GM12873 (cell line): ENCODE results near the gene CTTNBP2NL.
A peak's percentile ranks its signal among the peaks of the same experiment; 100 is the strongest.

Source experiments
- CTCF ChIP-seq: IDR thresholded peaks from 2 replicates; pipeline ENCODE4 v1.5.1; 2012; ENCODE audit warnings: low read depth, mild to moderate bottlenecking, moderate library complexity, low read length, control low read depth; ENCODE audit not compliant: insufficient read depth; ENCODE audit errors: missing control alignments

Gene CTTNBP2NL

DNA sequence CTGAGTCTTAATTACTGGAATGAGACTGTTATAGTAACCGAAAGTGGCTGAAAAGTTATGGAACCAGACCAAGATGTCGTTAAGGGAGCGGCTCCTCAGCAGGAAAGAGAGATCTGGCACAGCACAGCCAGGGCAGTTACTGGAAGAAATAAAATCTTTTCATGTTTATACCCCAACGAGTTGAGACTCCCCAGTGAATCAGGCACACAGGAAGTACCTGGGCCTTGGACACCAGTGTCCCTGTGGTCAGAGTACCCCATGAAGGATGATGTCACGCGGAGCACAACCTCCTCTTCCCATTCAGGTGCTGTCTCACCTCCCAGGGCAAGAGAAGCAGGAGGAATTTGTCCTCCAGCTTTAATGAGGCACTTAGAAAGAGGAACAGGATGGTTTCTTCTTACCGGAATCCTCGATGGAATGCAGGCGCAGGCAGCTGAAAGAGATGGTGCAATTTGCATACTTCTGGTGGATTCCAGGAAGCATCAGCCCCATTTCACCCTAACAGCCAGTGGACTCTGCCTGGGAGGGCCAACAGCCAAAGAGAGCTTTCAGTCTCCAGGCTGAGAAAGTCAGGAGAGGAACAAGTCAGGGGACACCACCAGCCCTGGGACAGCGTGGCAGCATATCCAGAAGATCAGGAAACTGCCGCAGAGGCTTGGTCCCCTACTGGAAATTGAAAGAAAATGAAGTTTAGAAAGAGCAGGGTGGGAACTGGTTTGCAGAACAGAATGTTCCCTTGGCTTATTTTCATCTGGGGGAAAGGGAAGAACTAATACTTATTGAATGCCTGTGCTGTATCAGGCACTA is 35.9 kb upstream of the CTTNBP2NL start:
- no peak for TF ChIP-seq CTCF

GRCh38 chr1:112363636-112364035 is 32.4 kb upstream of the CTTNBP2NL start:
- no peak for TF ChIP-seq CTCF

DNA sequence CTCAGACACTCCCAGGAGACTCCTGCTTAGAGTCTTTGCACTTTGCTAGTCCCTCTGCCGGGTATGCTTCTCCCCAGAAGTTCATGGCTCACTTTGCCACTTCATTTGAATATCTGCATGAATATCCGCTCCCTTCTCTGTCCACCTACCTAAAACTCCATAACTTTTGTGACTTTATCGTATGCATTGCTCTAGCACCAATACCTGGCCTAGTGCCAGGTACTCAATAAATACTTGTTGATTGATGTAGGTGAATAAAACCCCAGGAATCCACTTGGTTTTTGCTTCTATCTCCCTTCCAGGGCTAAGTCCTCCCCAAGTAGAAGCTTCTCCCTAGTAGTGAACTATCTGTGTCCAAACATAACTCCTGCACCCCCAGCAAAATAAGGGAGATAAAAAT is 27.8 kb upstream of the CTTNBP2NL start:
- TF ChIP-seq CTCF = no peak

GRCh38 chr1:112369392-112370285 is 26.4 kb upstream of the CTTNBP2NL start:
- TF ChIP-seq CTCF = peak; percentile 99

DNA sequence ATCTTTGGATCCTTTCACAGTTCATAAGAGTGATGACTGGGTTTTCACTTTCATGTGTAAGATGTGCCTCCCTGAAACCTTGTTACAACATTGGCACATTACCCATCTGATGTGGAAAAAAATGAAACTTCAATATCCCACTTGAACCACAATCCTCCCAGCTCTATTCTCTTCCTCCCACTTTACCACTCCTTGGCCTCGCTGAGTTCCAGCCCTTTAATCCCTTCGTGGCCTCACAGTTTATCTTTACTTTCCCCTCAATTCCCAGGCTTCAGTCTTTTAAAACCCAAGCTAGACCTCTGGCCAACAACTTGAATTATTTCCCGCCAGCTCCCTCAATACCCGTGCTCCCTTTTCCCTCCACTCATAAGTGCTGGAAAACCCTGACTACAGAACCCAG is 25.0 kb upstream of the CTTNBP2NL start:
- TF ChIP-seq CTCF = no peak

- TF ChIP-seq CTCF = no peak
Observed at GRCh38 chr1:112371775-112372174, 24.2 kb upstream of the CTTNBP2NL start.

DNA sequence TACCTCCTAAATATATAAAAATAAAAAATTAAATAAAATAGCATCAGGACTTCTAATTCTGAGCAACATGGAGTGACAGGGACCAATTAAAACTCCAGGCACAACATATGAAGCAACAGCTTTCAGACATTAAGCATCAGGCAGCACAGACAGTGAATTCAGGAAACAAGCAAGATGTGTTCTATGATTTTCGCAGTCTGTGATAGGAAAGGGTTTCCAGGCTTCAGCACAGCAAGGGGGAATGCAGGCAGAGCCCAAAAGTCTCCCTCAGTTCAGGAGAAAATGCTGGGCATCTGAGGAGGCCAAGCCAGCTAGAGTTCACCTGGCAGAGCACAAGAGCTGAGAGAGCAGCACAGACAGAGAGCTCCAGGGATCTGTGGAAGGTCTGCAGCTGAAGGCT is 22.2 kb upstream of the CTTNBP2NL start:
- TF ChIP-seq CTCF = no peak
